Adrenal gland (tissue), 12 donors: ENCODE measurements around the gene TP53I11. TPM values are rescaled to one million over a fixed set of nuclear protein-coding genes. Genes with fewer than 3 reads are reported as not detected.

ENCODE experiments used
- DNase-seq, 7 donors: peaks; one replicate each; pipeline ENCODE4 v3.0.0-alpha.2; 2019 to 2020
- H3K27ac ChIP-seq, 5 donors: fragments of 200-600 bp; sonication (generic) in 4 of 5; 1 replicate in 3 of 5; 2 replicates in 2 of 5; pipeline versions ENCODE4 v1.5.1 to v1.8.0; 2016 to 2020; ENCODE audit warnings: mild to moderate bottlenecking in 1 of 5
- H3K27me3 ChIP-seq: fragments of 200-600 bp; 2 replicates; pipeline ENCODE4 v1.8.0; 2021
- H3K36me3 ChIP-seq, 2 donors: fragments of 200-600 bp; replicated peaks in 1 of 2; 1 replicate in 1 of 2; 2 replicates in 1 of 2; pipeline versions ENCODE4 v1.5.1 to v1.8.0; 2018 to 2022
- H3K4me1 ChIP-seq, 2 donors: fragments of 200-600 bp; replicated peaks in 1 of 2; 1 replicate in 1 of 2; 2 replicates in 1 of 2; pipeline versions ENCODE4 v1.5.1 to v1.8.0; 2018 to 2021
- H3K4me3 ChIP-seq, 4 donors: fragments of 200-600 bp; sonication (generic) in 3 of 4; one replicate each; pipeline ENCODE4 v1.5.1; 2016 to 2018
- H3K9me3 ChIP-seq, 3 donors: fragments of 200-600 bp; sonication (generic) in 1 of 3; replicated peaks in 1 of 3; 1 replicate in 2 of 3; 2 replicates in 1 of 3; pipeline versions ENCODE4 v1.5.1 to v1.8.0; 2016 to 2021
- CTCF ChIP-seq, 6 experiments: fragments of 450-650 bp in 4 of 6; fragments of 200-600 bp in 2 of 6; sonication (generic) in 1 of 6; IDR thresholded peaks; 1 replicate in 5 of 6; 2 replicates in 1 of 6; pipeline versions ENCODE4 v1.5.1 to v1.8.0; 2016 to 2021; ENCODE audit warnings: antibody characterized with exemption in 6 of 6, mild to moderate bottlenecking in 2 of 6, moderate library complexity in 1 of 6
- POLR2A ChIP-seq, 2 donors: fragments of 450-650 bp; IDR thresholded peaks; one replicate each; pipeline ENCODE4 v1.6.1; 2017; ENCODE audit warnings: antibody characterized with exemption in 2 of 2, mild to moderate bottlenecking in 2 of 2, moderate library complexity in 1 of 2
- WGBS, 4 donors: extraction: QIAGEN DNeasy Blood & Tissue Kit in 2 of 4; methylation state at CpG; one replicate each; pipeline versions ENCODE4 v1.1.5 to v1.1.7; 2013 to 2017; 5-methylcytosine and 5-hydroxymethylcytosine counted together
- intact Hi-C, 2 donors: fragments of 100-400 bp; cut with DNase I; formaldehyde crosslinking; loops; one replicate each; pipeline versions ENCODE4 v1.14.1 to v1.15.0; 2022 to 2023
- polyA plus RNA-seq, 3 donors: library from polyadenylated mRNA; stranded (reverse); fragments of 200-250 nt in 2 of 3; fragments of 350-450 nt in 1 of 3; fragmentation: Illumina TruSeq in 1 of 3; extraction: RNeasy Lipid Tissue Mini Kit (QIAGEN cat#74804) in 1 of 3; gene quantifications; one replicate each; pipeline ENCODE4 v1.2.3, GENCODE V29; 2013 to 2014
- total RNA-seq, 9 donors: library from RNA; depleted of rRNA in 4 of 9; stranded (reverse); fragments of >200 nt in 4 of 9; fragments of 120-200 nt in 1 of 9; fragmentation: NEBNext Ultra II Directional in 1 of 9; extraction: Animal tissue kit (Norgen Biotek cat#: 25700) in 1 of 9; gene quantifications; one replicate each; pipeline versions ENCODE4 v1.1.0 to v1.2.4, GENCODE V29; 2013 to 2023
- donor health status: healthy with polysubstance abuse.
- donor health status: Bipolar disorder and iron deficiency.
- donor health status: DM: yes; HTN: yes; CAD: no.
- donor health status: DM: no; HTN: no; CAD: no.
- donor health status: DM: no; HTN: no; CAD: no.
- donor health status: DM: yes; HTN: yes; CAD: no.

The TP53I11 gene
- total and polyA plus RNA-seq, 12 donors = 3.5 to 55.7 (median 31.0) TPM

GRCh38 chr11:44978961-44979331, 28.3 kb upstream of the TP53I11 start:
- TF ChIP-seq CTCF (IDR thresholded peaks at IDR 0.05) = no peak
- TF ChIP-seq POLR2A (IDR thresholded peaks at IDR 0.05) = no peak
- DNase-seq = no peak
- no peaks in the 10 kb centered on the region for H3K27me3 ChIP-seq
- peak overlapping the region in 1 of 5 donors; percentile 44 for H3K27ac ChIP-seq
- intact Hi-C loops = no loop called here
- 85 to 100% (median 93%) methylated on average over 1 of the region's 1 CpG; no CpG with 5 or more reads in 1 of the 4 donors for WGBS, 4 donors
- peaks cover 8 to 16% of the 10 kb centered on the region in 2 donors for H3K4me1 ChIP-seq
- H3K36me3 ChIP-seq = no peaks in the 10 kb centered on the region
- H3K9me3 ChIP-seq = no peaks in the 10 kb centered on the region
- H3K4me3 ChIP-seq = no peak overlapping the region

GRCh38 chr11:44978274-44978960, 27.7 kb upstream of the TP53I11 start:
- H3K27me3 ChIP-seq = no peaks in the 10 kb centered on the region
- no peak for DNase-seq
- no peaks in the 10 kb centered on the region for H3K9me3 ChIP-seq
- peaks cover 8 to 16% of the 10 kb centered on the region in 2 donors for H3K4me1 ChIP-seq
- TF ChIP-seq POLR2A (IDR thresholded peaks at IDR 0.05) = no peak
- no peak for TF ChIP-seq CTCF (IDR thresholded peaks at IDR 0.05)
- WGBS, 4 donors = 63 to 76% (median 68%) methylated on average over 3 of the region's 3 CpGs
- intact Hi-C loops = no loop called here
- no peaks in the 10 kb centered on the region for H3K36me3 ChIP-seq
- peak overlapping the region in 1 of 5 donors; percentile 62 for H3K27ac ChIP-seq
- H3K4me3 ChIP-seq = no peak overlapping the region

GRCh38 chr11:44977493-44977984, 26.9 kb upstream of the TP53I11 start:
- no peak overlapping the region for H3K4me3 ChIP-seq
- peak overlapping the region in 1 of 5 donors; percentile 35 for H3K27ac ChIP-seq
- TF ChIP-seq CTCF (IDR thresholded peaks at IDR 0.05) = no peak
- no peak for TF ChIP-seq POLR2A (IDR thresholded peaks at IDR 0.05)
- H3K9me3 ChIP-seq = no peaks in the 10 kb centered on the region
- H3K36me3 ChIP-seq = no peaks in the 10 kb centered on the region
- 49 to 62% (median 53%) methylated on average over 9 of the region's 9 CpGs for WGBS, 4 donors
- intact Hi-C loops = no loop called here
- H3K27me3 ChIP-seq = no peaks in the 10 kb centered on the region
- peaks cover 8 to 16% of the 10 kb centered on the region in 2 donors for H3K4me1 ChIP-seq
- DNase-seq = peak in 1 of 7 donors; percentile 17

GRCh38 chr11:44976576-44976975, 25.9 kb upstream of the TP53I11 start:
- 79 to 83% (median 82%) methylated on average over 1 to 5 of the region's 5 CpGs for WGBS, 4 donors
- no peaks in the 10 kb centered on the region for H3K36me3 ChIP-seq

More at GRCh38 chr11:44976576-44976975, 25.9 kb upstream of the TP53I11 start:
- no peak for DNase-seq
- Histone ChIP-seq H3K4me3 (no peak overlapping the region), H3K4me1 (peaks cover 8 to 16% of the 10 kb centered on the region in 2 donors), H3K27me3 (no peaks in the 10 kb centered on the region), H3K27ac (no peak overlapping the region), H3K9me3 (no peaks in the 10 kb centered on the region)
- intact Hi-C loops = no loop called here
- TF ChIP-seq POLR2A (IDR thresholded peaks at IDR 0.05) = no peak
- TF ChIP-seq CTCF (IDR thresholded peaks at IDR 0.05) = no peak
